GM18907 (cell line): ENCODE results near the gene PIEZO1.
"Not testable (repeated sequence)": the region's sequence is repeated elsewhere in the genome, so short reads cannot be mapped to it uniquely, and the experiment has no call there.

ENCODE experiments used
- ATAC-seq: cut with Tn5 transposase; IDR thresholded peaks from one replicate; pipeline ENCODE4 v1.9.1; 2021; ENCODE audit warnings: mild to moderate bottlenecking, moderate library complexity; ENCODE audit not compliant: unreplicated experiment

PIEZO1 gene

GRCh38 chr16:88785106-88785924 is at the start of gene PIEZO1:
TSS of gene PIEZO1 (minus strand) at chr16:88785220. CDS start at chr16:88784964, 256 bp downstream.
- ATAC-seq: peak; percentile 33

GRCh38 chr16:88834670-88835069 is 49.6 kb upstream of the PIEZO1 start:
- ATAC-seq: no peak

- ATAC-seq: no peak
Observed at GRCh38 chr16:88833086-88833485, 48.1 kb upstream of the PIEZO1 start.

GRCh38 chr16:88831838-88832237 is 46.8 kb upstream of the PIEZO1 start:
- ATAC-seq: no peak

- no peak for ATAC-seq
Observed at GRCh38 chr16:88830783-88831182, 45.8 kb upstream of the PIEZO1 start.

- no peak for ATAC-seq
Observed at GRCh38 chr16:88830258-88830657, 45.2 kb upstream of the PIEZO1 start.

- ATAC-seq: no peak
Observed at GRCh38 chr16:88828711-88829110, 43.7 kb upstream of the PIEZO1 start.

GRCh38 chr16:88827727-88828126 is 42.7 kb upstream of the PIEZO1 start:
- no peak for ATAC-seq

- no peak for ATAC-seq
Observed at GRCh38 chr16:88826070-88826840, 41.2 kb upstream of the PIEZO1 start.

- no peak for ATAC-seq
Observed at GRCh38 chr16:88825146-88825545, 40.1 kb upstream of the PIEZO1 start.

GRCh38 chr16:88824256-88825077 is 39.4 kb upstream of the PIEZO1 start:
- no peak for ATAC-seq

- ATAC-seq: not testable (repeated sequence)
Observed at GRCh38 chr16:88823646-88824045, 38.6 kb upstream of the PIEZO1 start.

GRCh38 chr16:88822281-88823040 is 37.4 kb upstream of the PIEZO1 start:
- no peak for ATAC-seq

GRCh38 chr16:88821168-88821850 is 36.3 kb upstream of the PIEZO1 start:
- ATAC-seq: no peak

- no peak for ATAC-seq
Observed at GRCh38 chr16:88820385-88821025, 35.5 kb upstream of the PIEZO1 start.

GRCh38 chr16:88819126-88819525 is 34.1 kb upstream of the PIEZO1 start:
- ATAC-seq: no peak

- no peak for ATAC-seq
Observed at GRCh38 chr16:88818575-88818874, 33.5 kb upstream of the PIEZO1 start.

GRCh38 chr16:88817785-88818574 is 33.0 kb upstream of the PIEZO1 start:
- no peak for ATAC-seq
